ENCODE results near the gene LRRIQ3.
"Not testable (repeated sequence)": the region's sequence is repeated elsewhere in the genome, so short reads cannot be mapped to it uniquely, and the experiment has no call there.

Gene LRRIQ3

DNA sequence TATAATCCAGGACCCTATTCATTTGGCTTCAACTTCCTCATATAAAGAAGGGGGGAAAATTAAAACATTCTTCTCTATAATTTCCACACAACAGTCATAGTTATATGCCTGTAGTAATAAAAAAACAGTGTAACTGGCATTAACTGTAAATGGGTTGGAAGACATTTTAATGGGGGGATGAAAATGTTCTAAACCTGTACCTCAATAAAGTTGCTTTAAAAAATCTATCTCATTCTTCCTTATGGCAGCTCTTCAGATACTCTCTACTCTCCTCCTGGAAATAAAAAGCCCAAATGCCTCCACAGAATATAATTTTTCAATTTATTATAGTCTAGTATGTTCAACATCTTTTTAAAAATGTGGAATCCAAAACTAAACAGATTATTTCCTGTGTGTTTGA, 2.6 kb downstream of the LRRIQ3 start:
- Histone ChIP-seq H3K4me1 (ENCODE audit: insufficient read depth, low read length) (no peaks in the 10 kb centered on the region; the same call in 1 of the 2 replicates), H3K9me3 (ENCODE audit: control insufficient read depth, insufficient read depth, low read length) (no peaks in the 10 kb centered on the region), H3K36me3 (ENCODE audit: insufficient read depth, low read length) (no peaks in the 10 kb centered on the region), H3K9ac (ENCODE audit: low read depth, low read length) (no peak overlapping the region)

DNA sequence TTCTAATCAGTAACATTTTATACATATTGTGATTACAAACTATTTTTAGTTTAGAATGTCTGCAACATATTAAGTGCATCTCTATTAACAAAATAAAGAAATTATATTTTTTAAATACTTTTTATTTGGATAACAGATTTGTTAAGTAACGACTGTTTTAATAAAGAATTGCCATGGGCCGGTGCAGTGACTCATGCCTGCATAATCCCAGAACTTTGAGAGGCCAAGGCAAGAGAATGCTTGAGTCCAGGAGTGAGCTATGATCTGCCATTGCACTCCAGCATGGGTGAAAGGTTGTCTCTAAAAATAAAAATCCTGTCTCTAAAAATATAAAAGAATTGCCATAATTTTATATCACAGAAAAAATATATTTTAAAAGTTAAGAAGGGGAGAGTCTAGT, 4.1 kb downstream of the LRRIQ3 start:
- no peaks in the 10 kb centered on the region for H3K36me3 ChIP-seq (ENCODE audit: insufficient read depth, low read length)
- H3K9me3 ChIP-seq (ENCODE audit: control insufficient read depth, insufficient read depth, low read length): no peaks in the 10 kb centered on the region
- no peaks in the 10 kb centered on the region; the same call in 1 of the 2 replicates for H3K4me1 ChIP-seq (ENCODE audit: insufficient read depth, low read length)
- no peak overlapping the region for H3K9ac ChIP-seq (ENCODE audit: low read depth, low read length)

DNA sequence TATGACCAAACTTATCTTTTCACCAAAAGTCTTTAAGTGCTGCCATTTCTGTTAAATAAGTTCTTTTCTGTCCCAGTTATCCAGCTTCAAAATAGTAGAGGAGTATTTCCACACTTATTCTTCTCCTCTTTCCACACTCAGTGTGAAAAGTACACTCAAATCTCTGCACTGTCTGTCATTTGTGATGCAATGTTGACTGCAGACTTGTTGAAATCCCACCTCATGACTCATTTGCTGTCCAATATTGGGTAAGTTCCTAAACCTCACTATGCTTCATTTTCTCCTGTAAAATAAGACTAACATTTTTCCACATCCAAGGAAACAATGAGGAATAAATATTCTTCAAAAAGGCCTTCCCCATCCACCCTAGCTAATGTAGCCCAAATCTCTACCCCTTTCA, 17.5 kb downstream of the LRRIQ3 start:
- H3K4me1 ChIP-seq (ENCODE audit: insufficient read depth, low read length): no peaks in the 10 kb centered on the region
- no peak overlapping the region for H3K9ac ChIP-seq (ENCODE audit: low read depth, low read length)
- no peaks in the 10 kb centered on the region for H3K36me3 ChIP-seq (ENCODE audit: insufficient read depth, low read length)
- H3K9me3 ChIP-seq (ENCODE audit: control insufficient read depth, insufficient read depth, low read length): no peaks in the 10 kb centered on the region

DNA sequence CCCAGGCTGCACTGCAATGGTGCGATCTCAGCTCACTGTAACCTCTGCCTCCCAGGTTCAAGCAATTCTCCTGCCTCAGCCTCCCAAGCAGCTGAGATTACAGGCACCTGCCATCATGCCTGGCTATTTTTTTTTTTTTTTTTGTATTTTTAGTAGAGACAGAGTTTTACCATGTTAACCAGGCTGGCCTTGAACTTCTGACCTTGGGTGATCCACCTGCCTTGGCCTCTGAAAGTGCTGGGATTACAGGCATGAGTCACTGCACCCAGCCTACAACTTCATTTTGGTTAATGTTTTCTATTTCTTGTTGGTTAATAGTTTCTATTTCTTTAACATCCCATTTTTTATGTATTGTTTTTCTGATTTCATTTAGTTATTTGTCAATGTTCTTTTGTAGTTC, 23.6 kb downstream of the LRRIQ3 start:
- not testable (repeated sequence) for H3K9ac ChIP-seq (ENCODE audit: low read depth, low read length); H3K9me3 ChIP-seq (ENCODE audit: control insufficient read depth, insufficient read depth, low read length); H3K4me1 ChIP-seq (ENCODE audit: insufficient read depth, low read length); H3K36me3 ChIP-seq (ENCODE audit: insufficient read depth, low read length)

DNA sequence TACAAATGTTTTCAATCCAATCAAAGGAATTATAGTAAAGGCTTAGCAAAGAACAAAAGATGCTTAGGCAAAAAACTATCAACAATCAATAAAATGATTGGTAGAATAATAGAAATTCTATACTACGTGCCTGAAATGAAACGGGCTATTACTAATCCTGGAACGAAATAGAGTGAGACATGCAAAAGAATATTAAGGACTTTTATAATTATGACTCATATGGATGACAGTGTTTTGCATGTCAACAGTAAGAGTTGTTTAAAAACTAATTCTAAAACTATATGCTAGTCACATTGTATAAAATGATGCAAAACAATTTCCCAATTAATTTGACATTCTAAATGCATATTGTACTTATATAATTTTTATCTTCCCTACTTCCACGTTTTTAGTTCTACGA, 35.6 kb downstream of the LRRIQ3 start:
- Histone ChIP-seq H3K36me3 (ENCODE audit: insufficient read depth, low read length) (no peaks in the 10 kb centered on the region), H3K9ac (ENCODE audit: low read depth, low read length) (no peak overlapping the region), H3K4me1 (ENCODE audit: insufficient read depth, low read length) (no peaks in the 10 kb centered on the region), H3K9me3 (ENCODE audit: control insufficient read depth, insufficient read depth, low read length) (no peaks in the 10 kb centered on the region)

DNA sequence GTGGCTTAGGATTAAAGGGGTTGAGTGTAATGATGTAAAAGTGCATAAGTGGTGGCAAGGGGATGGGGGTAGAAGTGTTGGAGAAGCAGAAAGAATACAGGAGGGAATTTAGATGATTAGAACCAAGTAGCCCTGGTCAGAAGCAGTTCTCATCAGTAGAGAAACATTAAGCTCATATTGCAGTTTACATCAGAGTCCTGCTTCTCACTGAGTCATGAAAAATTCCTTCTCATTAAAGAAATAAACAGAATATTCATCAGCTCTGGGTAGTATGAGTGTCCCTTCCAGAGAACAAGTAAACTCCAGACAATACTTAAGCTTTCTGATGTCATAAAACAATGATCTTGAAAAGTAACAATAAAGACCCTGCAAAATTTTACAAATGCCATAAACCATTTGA, 36.5 kb downstream of the LRRIQ3 start:
- H3K4me1 ChIP-seq (ENCODE audit: insufficient read depth, low read length): no peaks in the 10 kb centered on the region
- H3K36me3 ChIP-seq (ENCODE audit: insufficient read depth, low read length): no peaks in the 10 kb centered on the region
- no peak overlapping the region for H3K9ac ChIP-seq (ENCODE audit: low read depth, low read length)
- H3K9me3 ChIP-seq (ENCODE audit: control insufficient read depth, insufficient read depth, low read length): no peaks in the 10 kb centered on the region

DNA sequence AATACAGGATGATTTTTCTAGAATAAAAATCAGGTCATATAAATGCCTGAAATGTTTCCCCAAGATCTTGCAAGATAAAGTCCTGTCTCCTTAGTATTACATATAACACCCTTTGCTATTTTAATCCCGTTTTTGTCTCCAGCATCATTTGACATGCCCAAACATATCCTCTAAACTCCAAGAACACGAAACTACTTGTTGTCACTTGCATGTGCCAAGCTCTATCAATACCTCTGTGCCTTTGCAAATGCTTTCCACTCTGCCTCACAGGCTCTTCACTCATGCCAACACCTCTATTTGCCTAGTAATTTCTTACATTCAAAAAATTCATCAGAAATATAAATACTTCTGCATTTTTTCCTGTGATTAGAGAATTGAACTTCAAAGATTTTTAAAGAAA, 37.9 kb downstream of the LRRIQ3 start:
- no peak overlapping the region for H3K9ac ChIP-seq (ENCODE audit: low read depth, low read length)
- H3K9me3 ChIP-seq (ENCODE audit: control insufficient read depth, insufficient read depth, low read length): no peaks in the 10 kb centered on the region
- H3K36me3 ChIP-seq (ENCODE audit: insufficient read depth, low read length): no peaks in the 10 kb centered on the region
- H3K4me1 ChIP-seq (ENCODE audit: insufficient read depth, low read length): no peaks in the 10 kb centered on the region

DNA sequence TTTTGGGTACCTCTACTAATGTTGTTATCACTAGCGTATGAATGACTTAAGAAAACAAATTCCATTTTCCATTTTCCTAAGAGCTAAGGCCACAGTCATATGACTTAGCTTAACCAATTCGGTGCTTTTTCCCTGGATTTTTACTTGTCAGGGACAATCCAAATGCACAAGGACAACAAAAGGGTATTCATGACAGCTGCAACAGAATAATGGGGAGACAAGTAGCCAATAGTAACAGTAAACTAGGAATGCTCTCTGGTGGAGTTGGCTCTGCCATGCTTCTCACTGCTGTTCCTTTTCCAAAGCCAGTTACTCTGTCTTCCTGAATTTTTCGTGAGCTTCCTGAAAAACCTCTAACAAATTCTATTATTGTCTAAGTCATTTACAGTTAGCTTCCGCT, 52.9 kb downstream of the LRRIQ3 start:
- Histone ChIP-seq H3K9me3 (ENCODE audit: control insufficient read depth, insufficient read depth, low read length) (no peaks in the 10 kb centered on the region), H3K4me1 (ENCODE audit: insufficient read depth, low read length) (no peaks in the 10 kb centered on the region), H3K9ac (ENCODE audit: low read depth, low read length) (no peak overlapping the region), H3K36me3 (ENCODE audit: insufficient read depth, low read length) (no peaks in the 10 kb centered on the region)

DNA sequence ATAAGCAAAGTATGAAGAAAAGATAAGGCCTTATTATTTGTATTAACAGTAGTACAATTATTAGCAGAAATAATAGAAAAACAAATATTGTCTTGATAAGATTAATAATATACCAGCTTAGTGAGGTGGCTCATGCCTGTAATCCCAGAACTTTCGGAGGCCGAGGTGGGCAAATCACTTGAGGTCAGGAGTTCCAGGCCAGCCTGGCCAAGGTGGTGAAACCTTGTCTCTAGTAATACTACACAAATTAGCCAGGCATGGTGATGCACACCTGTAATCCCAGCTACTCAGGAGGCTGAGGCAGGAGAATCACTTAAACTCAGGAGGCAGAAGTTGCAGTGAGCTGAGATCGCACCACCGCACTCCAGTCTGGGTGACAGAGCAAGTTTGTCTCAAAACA, 80.6 kb downstream of the LRRIQ3 start:
- H3K36me3 ChIP-seq (ENCODE audit: insufficient read depth, low read length); H3K9me3 ChIP-seq (ENCODE audit: control insufficient read depth, insufficient read depth, low read length); H3K9ac ChIP-seq (ENCODE audit: low read depth, low read length); H3K4me1 ChIP-seq (ENCODE audit: insufficient read depth, low read length): not testable (repeated sequence)

DNA sequence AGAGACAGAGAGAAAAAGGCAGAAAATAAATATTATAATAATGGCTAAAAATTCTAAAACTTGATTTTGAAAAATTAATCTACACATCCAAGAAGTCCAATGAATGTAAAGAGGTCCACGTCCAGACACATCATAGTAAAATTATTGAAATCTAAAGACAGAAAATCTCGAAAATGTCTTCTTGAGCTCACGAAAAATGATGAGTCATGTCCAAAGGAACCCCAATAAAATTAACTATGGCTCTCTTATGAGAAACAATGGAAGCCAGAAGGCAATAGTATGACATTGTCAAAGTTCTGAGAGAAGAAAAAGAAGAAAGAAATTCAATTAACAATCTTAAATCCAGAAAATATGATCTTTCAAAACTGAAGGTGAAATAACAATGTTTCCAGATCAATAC, 84.6 kb downstream of the LRRIQ3 start:
- Histone ChIP-seq H3K9ac (ENCODE audit: low read depth, low read length) (no peak overlapping the region), H3K4me1 (ENCODE audit: insufficient read depth, low read length) (no peaks in the 10 kb centered on the region; the same call in 1 of the 2 replicates)

DNA sequence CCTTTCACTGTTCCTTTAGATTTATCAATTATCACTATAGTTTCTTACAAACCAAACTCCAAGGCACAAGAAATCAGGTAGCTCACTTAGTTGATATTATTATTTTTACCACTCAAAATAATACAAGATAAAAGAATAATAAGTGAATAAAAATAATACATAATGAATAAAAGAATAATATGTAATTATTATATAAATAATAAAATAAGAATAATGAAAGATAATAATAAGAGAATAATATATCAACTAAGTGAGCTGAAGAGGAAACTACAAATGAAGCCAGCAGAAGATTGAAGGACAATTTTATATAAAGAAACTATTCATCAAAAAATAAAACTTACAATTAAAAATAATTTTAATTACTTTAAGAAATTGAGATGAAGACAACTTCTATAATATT, 90.6 kb downstream of the LRRIQ3 start:
- no peaks in the 10 kb centered on the region for H3K36me3 ChIP-seq (ENCODE audit: insufficient read depth, low read length)
- no peaks in the 10 kb centered on the region for H3K4me1 ChIP-seq (ENCODE audit: insufficient read depth, low read length)
- no peak overlapping the region for H3K9ac ChIP-seq (ENCODE audit: low read depth, low read length)
- H3K9me3 ChIP-seq (ENCODE audit: control insufficient read depth, insufficient read depth, low read length): no peaks in the 10 kb centered on the region

More for the DNA sequence above, 84.6 kb downstream of the LRRIQ3 start:
- Histone ChIP-seq H3K36me3 (ENCODE audit: insufficient read depth, low read length) (no peaks in the 10 kb centered on the region), H3K9me3 (ENCODE audit: control insufficient read depth, insufficient read depth, low read length) (no peaks in the 10 kb centered on the region)

DNA sequence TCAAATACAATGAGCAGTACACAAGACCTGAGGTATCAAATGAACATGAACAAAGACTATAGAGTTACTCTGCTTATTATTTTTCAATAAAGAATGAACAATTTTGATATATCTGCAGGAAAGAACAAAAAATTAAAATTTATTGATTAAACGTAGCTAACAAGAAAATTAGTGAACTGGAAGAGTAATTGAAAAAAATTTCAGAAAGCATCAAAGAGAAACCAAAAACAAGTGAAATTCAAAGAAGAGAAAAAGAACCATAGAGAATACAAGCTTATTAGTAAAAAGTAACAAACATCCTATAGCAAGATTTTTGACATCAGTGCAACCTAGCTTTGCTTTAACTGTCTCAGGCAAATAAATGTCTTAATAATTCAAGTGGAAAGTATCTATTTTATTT, 106.6 kb downstream of the LRRIQ3 start:
- H3K36me3 ChIP-seq (ENCODE audit: insufficient read depth, low read length): no peaks in the 10 kb centered on the region
- no peaks in the 10 kb centered on the region for H3K4me1 ChIP-seq (ENCODE audit: insufficient read depth, low read length)
- no peak overlapping the region for H3K9ac ChIP-seq (ENCODE audit: low read depth, low read length)
- H3K9me3 ChIP-seq (ENCODE audit: control insufficient read depth, insufficient read depth, low read length): 0 out of 2 replicates have a peak, but pooled peaks cover 4% of the 10 kb centered on the region

DNA sequence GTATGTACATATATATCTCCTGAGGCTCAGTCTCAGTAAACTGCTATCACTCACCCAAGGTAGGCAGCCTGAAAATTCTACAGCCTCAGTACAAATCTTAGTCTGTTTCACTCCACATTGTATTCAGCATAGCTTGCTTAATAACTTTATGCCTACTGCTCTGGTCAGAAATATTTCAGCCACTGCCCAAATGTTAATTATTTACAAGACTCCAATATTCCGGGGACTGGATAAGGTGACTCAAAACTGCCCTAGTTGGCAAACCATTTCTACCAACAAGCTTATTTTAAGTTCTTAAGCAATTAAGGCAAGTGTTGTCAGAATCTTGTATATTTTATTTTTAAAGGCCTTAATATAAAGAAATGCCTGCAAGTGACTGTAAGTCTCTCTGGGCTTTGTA, 114.8 kb downstream of the LRRIQ3 start:
- peaks cover 5% of the 10 kb centered on the region; the same call in 1 of the 2 replicates for H3K4me1 ChIP-seq (ENCODE audit: insufficient read depth, low read length)
- no peaks in the 10 kb centered on the region for H3K36me3 ChIP-seq (ENCODE audit: insufficient read depth, low read length)
- H3K9ac ChIP-seq (ENCODE audit: low read depth, low read length): no peak overlapping the region
- no peaks in the 10 kb centered on the region for H3K9me3 ChIP-seq (ENCODE audit: control insufficient read depth, insufficient read depth, low read length)

DNA sequence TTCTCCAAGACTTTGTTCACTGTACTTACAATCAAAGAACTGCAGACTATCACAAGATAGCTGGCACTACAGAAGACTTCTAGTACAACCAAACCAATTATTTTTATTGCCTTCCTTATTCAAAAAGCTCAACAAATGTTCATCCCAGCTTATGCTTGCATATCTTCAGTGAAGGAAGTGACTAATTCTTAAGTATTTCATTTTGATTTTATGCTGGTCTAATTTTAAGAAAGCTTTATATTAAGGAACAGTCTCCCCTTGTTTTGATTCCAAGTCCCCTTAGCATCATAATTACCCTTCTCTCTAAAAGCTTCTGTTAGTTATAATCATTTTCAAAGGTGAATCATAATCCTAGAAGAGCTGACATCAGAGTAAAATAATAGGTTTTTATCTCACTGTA, 132.9 kb downstream of the LRRIQ3 start:
- Histone ChIP-seq H3K36me3 (ENCODE audit: insufficient read depth, low read length) (no peaks in the 10 kb centered on the region), H3K4me1 (ENCODE audit: insufficient read depth, low read length) (no peaks in the 10 kb centered on the region), H3K9me3 (ENCODE audit: control insufficient read depth, insufficient read depth, low read length) (no peaks in the 10 kb centered on the region), H3K9ac (ENCODE audit: low read depth, low read length) (no peak overlapping the region)

DNA sequence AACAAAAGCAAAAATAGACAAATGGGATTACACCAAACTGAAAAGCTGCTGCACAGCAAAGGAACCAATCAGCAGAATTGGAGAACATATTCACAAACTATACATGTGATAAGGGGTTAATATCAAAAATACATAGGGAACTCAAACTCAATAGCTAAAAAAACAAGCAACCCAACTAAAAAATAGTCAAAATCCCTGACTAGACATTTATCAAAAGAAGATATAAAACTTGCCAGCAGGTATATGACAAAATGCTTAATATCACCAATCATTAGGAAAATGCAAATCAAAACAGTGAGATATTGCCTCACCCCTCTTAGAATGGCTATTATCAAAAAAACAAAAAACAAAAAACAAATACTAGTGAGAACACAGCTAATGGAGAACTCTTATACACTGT, 140.3 kb downstream of the LRRIQ3 start:
- no peaks in the 10 kb centered on the region for H3K9me3 ChIP-seq (ENCODE audit: control insufficient read depth, insufficient read depth, low read length)
- H3K9ac ChIP-seq (ENCODE audit: low read depth, low read length): no peak overlapping the region
- H3K36me3 ChIP-seq (ENCODE audit: insufficient read depth, low read length): no peaks in the 10 kb centered on the region
- no peaks in the 10 kb centered on the region for H3K4me1 ChIP-seq (ENCODE audit: insufficient read depth, low read length)

DNA sequence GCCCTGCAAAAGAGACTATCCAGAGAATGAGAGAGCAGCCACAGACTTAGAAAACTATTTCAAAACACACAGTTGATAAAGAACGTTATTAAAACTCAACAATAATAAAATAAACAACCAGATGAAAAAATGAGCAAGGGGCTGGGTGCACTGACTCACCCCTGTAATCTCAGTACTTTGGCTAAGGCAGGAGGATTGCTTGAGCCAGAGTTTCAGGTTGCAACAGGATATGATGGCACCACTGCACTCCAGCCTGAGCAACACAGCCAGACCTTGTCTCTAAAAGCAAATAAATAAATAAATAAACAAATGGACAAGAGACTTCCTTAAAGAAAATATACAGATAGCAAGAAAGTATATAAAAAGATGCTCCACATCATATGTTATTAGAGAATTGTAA, 144.6 kb downstream of the LRRIQ3 start:
- Histone ChIP-seq H3K9me3 (ENCODE audit: control insufficient read depth, insufficient read depth, low read length) (no peaks in the 10 kb centered on the region), H3K9ac (ENCODE audit: low read depth, low read length) (no peak overlapping the region), H3K4me1 (ENCODE audit: insufficient read depth, low read length) (no peaks in the 10 kb centered on the region), H3K36me3 (ENCODE audit: insufficient read depth, low read length) (no peaks in the 10 kb centered on the region)

All from ES-I3 (cell line).